PFSK-1 (cell line): ENCODE results near the gene GTF2H4.

Experiments used
- FOXP2 ChIP-seq: optimal IDR thresholded peaks from 2 replicates; pipeline ENCODE3; 2011; ENCODE audit warnings: borderline replicate concordance, control low read depth, inconsistent platforms; ENCODE audit not compliant: insufficient read depth; ENCODE audit errors: extremely low read length, extremely low read depth
- POLR2AphosphoS5 ChIP-seq: IDR thresholded peaks from 2 replicates; pipeline ENCODE4 v1.6.1; 2012; ENCODE audit warnings: low read depth, mild to moderate bottlenecking, control low read depth, low read length, moderate library complexity
- REST ChIP-seq, 2 experiments: IDR thresholded peaks; 2 replicates each; pipeline versions ENCODE4 v1.6.1 to v1.8.0; 2011 to 2012; ENCODE audit warnings: low read depth in 2 of 2, low read length in 2 of 2, control low read depth in 1 of 2, inconsistent platforms in 1 of 2, mild to moderate bottlenecking in 1 of 2, moderate library complexity in 1 of 2; ENCODE audit not compliant: insufficient read depth in 1 of 2
- SIN3A ChIP-seq: IDR thresholded peaks from 2 replicates; pipeline ENCODE4 v1.6.1; 2012; ENCODE audit warnings: mild to moderate bottlenecking, low read length, moderate library complexity, borderline replicate concordance; ENCODE audit not compliant: insufficient read depth
- TAF1 ChIP-seq: IDR thresholded peaks from 2 replicates; pipeline ENCODE4 v1.6.1; 2012; ENCODE audit warnings: low read length, control low read depth, borderline replicate concordance; ENCODE audit not compliant: insufficient read depth

GTF2H4 gene

GRCh38 chr6:30948811-30949210 is 40.8 kb downstream of the GTF2H4 start:
- no peak for TF ChIP-seq POLR2AphosphoS5
- TF ChIP-seq TAF1 = no peak
- TF ChIP-seq FOXP2 = no peak
- no peak for TF ChIP-seq REST (IDR thresholded peaks at IDR 0.05; ENCODE audit: insufficient read depth in 1 of 2, low read depth in 2 of 2, low read length in 2 of 2)
- no peak for TF ChIP-seq SIN3A

- no peak for TF ChIP-seq FOXP2
- TF ChIP-seq REST (IDR thresholded peaks at IDR 0.05; ENCODE audit: insufficient read depth in 1 of 2, low read depth in 2 of 2, low read length in 2 of 2) = no peak
- no peak for TF ChIP-seq SIN3A
- no peak for TF ChIP-seq TAF1
- TF ChIP-seq POLR2AphosphoS5 = no peak
These were observed 44.0 kb downstream of the GTF2H4 start for GRCh38 chr6:30951907-30952469.

GRCh38 chr6:30954631-30955366 is 46.8 kb downstream of the GTF2H4 start:
- TF ChIP-seq SIN3A (no peak), REST (IDR thresholded peaks at IDR 0.05; ENCODE audit: insufficient read depth in 1 of 2, low read depth in 2 of 2, low read length in 2 of 2) (no peak), FOXP2 (no peak), POLR2AphosphoS5 (no peak)

GRCh38 chr6:30955367-30956042 is 47.5 kb downstream of the GTF2H4 start:
- TF ChIP-seq SIN3A = no peak

- TF ChIP-seq FOXP2 (no peak), SIN3A (no peak), TAF1 (no peak), POLR2AphosphoS5 (no peak)
These were observed 49.7 kb downstream of the GTF2H4 start for GRCh38 chr6:30957716-30958115.
